ENCODE data around the gene USH2A.
"Not testable (repeated sequence)": the region's sequence is repeated elsewhere in the genome, so short reads cannot be mapped to it uniquely, and the experiment has no call there.

DNA sequence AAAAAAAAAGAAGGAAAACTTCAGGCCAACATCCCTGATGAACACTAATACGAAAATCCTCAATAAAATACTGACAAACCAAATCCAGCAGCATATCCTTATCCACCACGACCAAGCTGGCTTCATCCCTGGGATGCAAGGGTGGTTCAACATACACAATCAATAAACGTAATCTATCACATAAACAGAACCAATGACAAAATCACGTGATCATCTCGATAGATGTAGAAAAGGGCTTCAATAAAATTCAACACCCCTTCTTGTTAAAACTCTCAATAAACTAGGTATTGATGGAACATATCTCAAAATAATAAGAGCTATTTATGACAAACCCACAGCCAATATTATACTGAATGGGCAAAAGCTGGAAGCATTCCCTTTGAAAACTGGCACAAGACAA lies 82.7 kb downstream of the USH2A start:
- TF ChIP-seq REST (tag by site-specific recombination; IDR thresholded peaks at IDR 0.05); ZFP41 (tag by site-specific recombination; IDR thresholded peaks at IDR 0.05; ENCODE audit: borderline replicate concordance); CTCF (tag by site-specific recombination; IDR thresholded peaks at IDR 0.05); ZNF692 (tag by site-specific recombination; IDR thresholded peaks at IDR 0.05); ZFP3 (tag by site-specific recombination; IDR thresholded peaks at IDR 0.05; ENCODE audit: low read depth); ZBTB21 (tag by site-specific recombination; IDR thresholded peaks at IDR 0.05); ZIC2 (tag by site-specific recombination; IDR thresholded peaks at IDR 0.05); ZNF155 (tag by site-specific recombination; IDR thresholded peaks at IDR 0.05); ZNF777 (tag by site-specific recombination; IDR thresholded peaks at IDR 0.05; ENCODE audit: borderline replicate concordance); ZNF513 (tag by site-specific recombination; IDR thresholded peaks at IDR 0.05); WT1 (tag by site-specific recombination; IDR thresholded peaks at IDR 0.05): not testable (repeated sequence)

All from HEK293 (cell line).